ENCODE measurements around the gene NR2F1-AS1. TPM values are rescaled to one million over a fixed set of nuclear protein-coding genes. Genes with fewer than 3 reads are reported as not detected.

NR2F1-AS1 gene
- polyA plus RNA-seq, 3 donors = not detected

- H3K4me1 ChIP-seq (ENCODE audit: control insufficient read depth in 1 of 2, insufficient read depth in 2 of 2, low read length in 2 of 2) = no peaks in the 10 kb centered on the region
- intact Hi-C loops (cut with micrococcal nuclease) = no loop called here
- Mint-ChIP-seq H3K4me1 (no peaks in the 10 kb centered on the region), H3K9me3 (no peaks in the 10 kb centered on the region), H3K36me3 (no peaks in the 10 kb centered on the region), H3K4me3 (no peak overlapping the region), H3K27me3 (ENCODE audit: low read depth in 3 of 3) (peaks cover 0 to 2% (median 2%) of the 10 kb centered on the region in 3 donors), H3K27ac (no peak overlapping the region)
- no peak overlapping the region for H2AFZ ChIP-seq (ENCODE audit: insufficient read depth, low read depth, low read length, poor library complexity, severe bottlenecking)
- DNase-seq = no peak
- no peak for TF ChIP-seq CTCF (IDR thresholded peaks at IDR 0.05)
- no peaks in the 10 kb centered on the region for H3K79me2 ChIP-seq (ENCODE audit: insufficient read depth, low read length)
- no peaks in the 10 kb centered on the region for H4K20me1 ChIP-seq (ENCODE audit: insufficient read depth, low read length)
- H3K4me2 ChIP-seq (replicated peaks; ENCODE audit: extremely low read depth, low read length, poor library complexity, severe bottlenecking) = no peak overlapping the region
- H3K9ac ChIP-seq (ENCODE audit: insufficient read depth, low read length, poor library complexity, severe bottlenecking) = no peak overlapping the region
- WGBS (ENCODE audit: insufficient coverage) = no CpG with 5 or more reads among the region's 4 CpGs
- H3K27ac ChIP-seq (ENCODE audit: low read depth in 1 of 2, low read length in 2 of 2) = no peak overlapping the region
- H3K9me3 ChIP-seq (replicated peaks in 1 of 2; ENCODE audit: control insufficient read depth in 1 of 2, insufficient read depth in 1 of 2, low read length in 2 of 2) = no peaks in the 10 kb centered on the region
- H3K36me3 ChIP-seq (replicated peaks in 1 of 2; ENCODE audit: control insufficient read depth in 1 of 2, insufficient read depth in 2 of 2, low read length in 2 of 2) = no peaks in the 10 kb centered on the region
- no peaks in the 10 kb centered on the region for H3K27me3 ChIP-seq (ENCODE audit: control insufficient read depth in 2 of 2, insufficient read depth in 2 of 2, low read length in 2 of 2)
- H3K4me3 ChIP-seq (replicated peaks in 1 of 3; ENCODE audit: low read depth in 2 of 3, low read length in 3 of 3) = no peak overlapping the region
Observed at GRCh38 chr5:93384026-93384425, 197.0 kb downstream of the NR2F1-AS1 start.

- Histone ChIP-seq H3K4me1 (ENCODE audit: control insufficient read depth in 1 of 2, insufficient read depth in 2 of 2, low read length in 2 of 2) (no peaks in the 10 kb centered on the region), H3K36me3 (replicated peaks in 1 of 2; ENCODE audit: control insufficient read depth in 1 of 2, insufficient read depth in 2 of 2, low read length in 2 of 2) (no peaks in the 10 kb centered on the region), H3K79me2 (ENCODE audit: insufficient read depth, low read length) (no peaks in the 10 kb centered on the region), H3K9ac (ENCODE audit: insufficient read depth, low read length, poor library complexity, severe bottlenecking) (no peak overlapping the region), H4K20me1 (ENCODE audit: insufficient read depth, low read length) (no peaks in the 10 kb centered on the region), H3K27me3 (ENCODE audit: control insufficient read depth in 2 of 2, insufficient read depth in 2 of 2, low read length in 2 of 2) (no peaks in the 10 kb centered on the region), H3K4me3 (replicated peaks in 1 of 3; ENCODE audit: low read depth in 2 of 3, low read length in 3 of 3) (no peak overlapping the region), H3K27ac (ENCODE audit: low read depth in 1 of 2, low read length in 2 of 2) (no peak overlapping the region), H2AFZ (ENCODE audit: insufficient read depth, low read depth, low read length, poor library complexity, severe bottlenecking) (no peak overlapping the region), H3K4me2 (replicated peaks; ENCODE audit: extremely low read depth, low read length, poor library complexity, severe bottlenecking) (no peak overlapping the region), H3K9me3 (replicated peaks in 1 of 2; ENCODE audit: control insufficient read depth in 1 of 2, insufficient read depth in 1 of 2, low read length in 2 of 2) (no peaks in the 10 kb centered on the region)
- no peaks in the 10 kb centered on the region for H3K27me3 Mint-ChIP-seq (ENCODE audit: low read depth in 3 of 3)
- no peak for DNase-seq
- 100% methylated on average over 2 of the region's 3 CpGs for WGBS (ENCODE audit: insufficient coverage)
- H3K4me1 Mint-ChIP-seq = no peaks in the 10 kb centered on the region
- no peak overlapping the region for H3K27ac Mint-ChIP-seq
- no peak overlapping the region for H3K4me3 Mint-ChIP-seq
- TF ChIP-seq CTCF (IDR thresholded peaks at IDR 0.05) = no peak
- intact Hi-C loops (cut with micrococcal nuclease) = no loop called here
- peaks cover 0 to 2% (median 0%) of the 10 kb centered on the region in 7 donors for H3K9me3 Mint-ChIP-seq
- H3K36me3 Mint-ChIP-seq = no peaks in the 10 kb centered on the region
Observed at GRCh38 chr5:93382188-93382825, 198.7 kb downstream of the NR2F1-AS1 start.
